ENCODE data around the gene CCDC197.

The CCDC197 gene

GRCh38 chr14:93997082-93997481, at the start of gene CCDC197:
TSS of gene CCDC197 (plus strand) at chr14:93997301. CDS start at chr14:93998132, 831 bp downstream.
- DNase-seq: no peak

- DNase-seq: no peak
Measured at GRCh38 chr14:93949511-93950075, 47.5 kb upstream of the CCDC197 start.

GRCh38 chr14:93950948-93951634, 46.0 kb upstream of the CCDC197 start:
- DNase-seq: no peak

- peak; percentile 15 for DNase-seq
Measured at GRCh38 chr14:93951635-93952540, 45.2 kb upstream of the CCDC197 start.

- no peak for DNase-seq
Measured at GRCh38 chr14:93952829-93953228, 44.3 kb upstream of the CCDC197 start.

- DNase-seq: no peak
Measured at GRCh38 chr14:93953263-93953662, 43.8 kb upstream of the CCDC197 start.

- no peak for DNase-seq
Measured at GRCh38 chr14:93953739-93954515, 43.2 kb upstream of the CCDC197 start.

- no peak for DNase-seq
Measured at GRCh38 chr14:93954516-93954830, 42.6 kb upstream of the CCDC197 start.

GRCh38 chr14:93954900-93955849, 41.9 kb upstream of the CCDC197 start:
- DNase-seq: no peak

GRCh38 chr14:93955850-93956481, 41.1 kb upstream of the CCDC197 start:
- no peak for DNase-seq

GRCh38 chr14:93956514-93957332, 40.4 kb upstream of the CCDC197 start:
- no peak for DNase-seq

GRCh38 chr14:93957333-93957710, 39.8 kb upstream of the CCDC197 start:
- DNase-seq: no peak

GRCh38 chr14:93957751-93958566, 39.1 kb upstream of the CCDC197 start:
- DNase-seq: no peak

- no peak for DNase-seq
Measured at GRCh38 chr14:93958567-93959238, 38.4 kb upstream of the CCDC197 start.

- DNase-seq: no peak
Measured at GRCh38 chr14:93959239-93960107, 37.6 kb upstream of the CCDC197 start.

- DNase-seq: no peak
Measured at GRCh38 chr14:93960108-93960475, 37.0 kb upstream of the CCDC197 start.

GRCh38 chr14:93960774-93961438, 36.2 kb upstream of the CCDC197 start:
- DNase-seq: no peak

GRCh38 chr14:93961620-93962019, 35.5 kb upstream of the CCDC197 start:
- no peak for DNase-seq

Data from NCI-H2029 (cell line).